Stomach (tissue), 9 donors: ENCODE data around the gene ABR. TPM values are rescaled to one million over a fixed set of nuclear protein-coding genes. Genes with fewer than 3 reads are reported as not detected.

Experiments
- DNase-seq, 2 donors: peaks; one replicate each; pipeline versions ENCODE4 v3.0.0 to v3.0.0-alpha.2; 2013 to 2019
- H3K27ac ChIP-seq, 5 donors: fragments of 200-600 bp in 4 of 5; sonication (generic) in 4 of 5; one replicate each; pipeline ENCODE4 v1.5.1; 2013 to 2019; ENCODE audit warnings: mild to moderate bottlenecking in 1 of 5, moderate library complexity in 1 of 5
- H3K27me3 ChIP-seq, 3 donors: fragments of 200-600 bp; sonication (generic); one replicate each; pipeline ENCODE4 v1.5.1; 2017 to 2019; ENCODE audit warnings: mixed run types in 1 of 3
- H3K36me3 ChIP-seq, 4 donors: fragments of 200-600 bp; sonication (generic); 1 replicate in 3 of 4; 2 replicates in 1 of 4; pipeline ENCODE4 v1.5.1; 2016 to 2019
- H3K4me1 ChIP-seq, 4 donors: fragments of 200-600 bp; sonication (generic); one replicate each; pipeline ENCODE4 v1.5.1; 2016 to 2019
- H3K4me3 ChIP-seq, 4 donors: fragments of 200-600 bp; sonication (generic) in 3 of 4; one replicate each; pipeline ENCODE4 v1.5.1; 2016 to 2019; ENCODE audit warnings: mild to moderate bottlenecking in 1 of 4
- H3K9me3 ChIP-seq, 4 donors: fragments of 200-600 bp; sonication (generic); one replicate each; pipeline ENCODE4 v1.5.1; 2016 to 2019
- CTCF ChIP-seq, 7 experiments: fragments of 450-650 bp in 4 of 7; fragments of 200-600 bp in 3 of 7; sonication (generic) in 3 of 7; IDR thresholded peaks; one replicate each; pipeline ENCODE4 v1.5.1; 2016 to 2019; ENCODE audit warnings: antibody characterized with exemption in 7 of 7, control low read depth in 2 of 7, mild to moderate bottlenecking in 1 of 7
- EP300 ChIP-seq: sonication (generic); formaldehyde crosslinking; IDR thresholded peaks from one replicate; pipeline ENCODE4 v1.6.1; 2017; ENCODE audit warnings: antibody characterized with exemption
- POLR2A ChIP-seq, 4 donors: fragments of 450-650 bp; IDR thresholded peaks; one replicate each; pipeline ENCODE4 v1.6.1; 2016; ENCODE audit warnings: antibody characterized with exemption in 4 of 4, control low read depth in 2 of 4, mild to moderate bottlenecking in 1 of 4, moderate library complexity in 1 of 4
- POLR2AphosphoS5 ChIP-seq, 3 donors: sonication (generic); formaldehyde crosslinking; IDR thresholded peaks; one replicate each; pipeline ENCODE4 v1.6.1; 2016; ENCODE audit warnings: antibody characterized with exemption in 3 of 3
- WGBS, 5 donors: extraction: QIAGEN DNeasy Blood & Tissue Kit in 3 of 5; methylation state at CpG; one replicate each; pipeline versions ENCODE4 v1.1.5 to v1.1.7; 2013 to 2018; 5-methylcytosine and 5-hydroxymethylcytosine counted together
- intact Hi-C: fragments of 100-400 bp; cut with DNase I; formaldehyde crosslinking; loops from one replicate; pipeline ENCODE4 v1.15.1; 2023; ENCODE audit warnings: low total_unique reads
- polyA plus RNA-seq, 3 donors: library from polyadenylated mRNA; stranded (reverse); fragments of 200-250 nt; gene quantifications; one replicate each; pipeline ENCODE4 v1.2.3, GENCODE V29; 2013
- total RNA-seq, 5 donors: library from RNA; depleted of rRNA; stranded (reverse); fragments of >200 nt; gene quantifications; one replicate each; pipeline versions ENCODE4 v1.1.0 to v1.2.3, GENCODE V29; 2014 to 2016
- donor health status: healthy with polysubstance abuse.
- donor health status: Bipolar disorder and iron deficiency.
- donor health status: healthy.

Gene ABR
- total and polyA plus RNA-seq, 8 donors = 28.3 to 1,523 (median 73.4) TPM

DNA sequence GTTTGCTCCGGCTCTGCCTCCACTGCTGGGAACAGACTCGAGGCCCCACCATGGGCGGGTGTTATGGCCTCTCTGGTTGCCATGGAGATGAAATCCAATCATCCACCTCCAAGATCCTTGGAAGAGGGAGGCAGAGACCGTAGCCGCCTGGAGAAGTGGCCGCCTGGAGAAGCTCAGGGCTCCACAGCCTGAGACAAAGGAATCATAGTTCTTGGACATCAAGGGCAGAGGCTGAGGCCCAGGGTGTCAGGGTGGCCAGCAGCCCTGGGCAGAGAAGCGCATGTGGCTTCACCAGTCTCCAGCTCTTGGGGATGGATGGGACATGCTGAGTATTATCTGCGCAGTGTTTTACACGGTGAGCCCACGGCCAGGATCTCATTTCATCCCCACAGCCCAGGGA is 36.2 kb downstream of the ABR start:
- H3K4me1 ChIP-seq = peaks cover 0 to 19% (median 9%) of the 10 kb centered on the region in 4 donors
- no peaks in the 10 kb centered on the region for H3K9me3 ChIP-seq
- WGBS, 5 donors = 60 to 72% (median 63%) methylated on average over 10 of the region's 10 CpGs

DNA sequence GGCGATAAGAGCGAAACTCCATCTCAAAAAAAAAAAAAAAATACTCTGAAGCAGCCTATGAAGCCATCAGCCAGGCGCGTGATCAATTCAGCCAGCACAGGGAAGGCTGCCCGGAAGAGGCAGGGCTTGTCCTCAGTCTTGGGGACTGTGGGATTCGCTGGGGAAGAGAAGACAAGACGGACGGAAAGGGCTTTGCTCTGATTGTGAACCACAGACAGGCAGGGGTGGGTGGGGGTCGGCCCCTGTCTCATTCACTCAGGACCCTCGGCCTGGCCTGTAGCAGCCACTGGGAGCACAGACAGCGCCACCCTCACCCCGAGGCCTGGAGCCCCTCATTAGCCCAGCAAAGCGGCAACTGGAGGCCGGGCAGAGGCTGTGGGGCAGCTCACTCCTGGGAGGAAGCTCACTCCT is 37.2 kb downstream of the ABR start:
- Histone ChIP-seq H3K9me3 (no peaks in the 10 kb centered on the region), H3K27ac (no peak overlapping the region), H3K4me1 (peaks cover 0 to 17% (median 8%) of the 10 kb centered on the region in 4 donors), H3K27me3 (no peaks in the 10 kb centered on the region), H3K36me3 (no peaks in the 10 kb centered on the region), H3K4me3 (no peak overlapping the region)
- DNase-seq = no peak
- intact Hi-C loops = no loop called here
- WGBS, 5 donors = 89 to 94% (median 92%) methylated on average over 10 to 14 of the region's 14 CpGs
- TF ChIP-seq POLR2A (IDR thresholded peaks at IDR 0.05) (no peak), POLR2AphosphoS5 (IDR thresholded peaks at IDR 0.05) (no peak)

More for the DNA sequence above, 36.2 kb downstream of the ABR start:
- intact Hi-C loops = no loop called here
- Histone ChIP-seq H3K27me3 (no peaks in the 10 kb centered on the region), H3K27ac (no peak overlapping the region), H3K4me3 (no peak overlapping the region), H3K36me3 (no peaks in the 10 kb centered on the region)
- no peak for TF ChIP-seq POLR2A (IDR thresholded peaks at IDR 0.05)
- no peak for TF ChIP-seq CTCF (IDR thresholded peaks at IDR 0.05)
- no peak for TF ChIP-seq EP300
- TF ChIP-seq POLR2AphosphoS5 (IDR thresholded peaks at IDR 0.05) = no peak
- peak in 1 of 2 donors; percentile 89 for DNase-seq

DNA sequence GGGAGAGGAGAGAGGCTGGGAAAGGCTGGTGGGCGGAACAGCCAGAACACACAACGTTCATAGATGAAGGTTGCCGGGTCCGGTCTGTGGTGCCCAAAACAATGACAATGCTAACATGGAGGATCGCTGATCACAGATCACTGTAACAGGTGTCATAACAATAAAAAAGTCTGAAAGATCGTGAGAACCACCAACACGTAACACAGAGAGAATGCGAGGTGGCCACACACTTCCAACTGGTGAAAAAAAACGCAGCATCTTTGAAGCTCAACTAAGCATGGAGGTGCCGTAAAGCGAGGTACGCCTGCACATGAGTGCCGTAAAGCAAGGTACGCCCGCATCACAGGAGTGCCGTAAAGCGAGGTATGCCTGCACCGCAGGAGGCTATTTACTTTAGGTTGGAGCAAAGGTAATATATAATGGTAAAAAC is 42.3 kb downstream of the ABR start:
- no peaks in the 10 kb centered on the region for H3K27me3 ChIP-seq
- H3K4me1 ChIP-seq = peaks cover 0 to 32% (median 17%) of the 10 kb centered on the region in 4 donors
- H3K27ac ChIP-seq = no peak overlapping the region
- no peak overlapping the region for H3K4me3 ChIP-seq
- TF ChIP-seq POLR2AphosphoS5 (IDR thresholded peaks at IDR 0.05) (no peak), POLR2A (IDR thresholded peaks at IDR 0.05) (no peak), EP300 (no peak)
- peak in 1 of 2 donors; percentile 61 for DNase-seq
- no peaks in the 10 kb centered on the region for H3K36me3 ChIP-seq
- H3K9me3 ChIP-seq = no peaks in the 10 kb centered on the region
- 89 to 92% (median 90%) methylated on average over 18 of the region's 18 CpGs for WGBS, 5 donors
- intact Hi-C loops = no loop called here

DNA sequence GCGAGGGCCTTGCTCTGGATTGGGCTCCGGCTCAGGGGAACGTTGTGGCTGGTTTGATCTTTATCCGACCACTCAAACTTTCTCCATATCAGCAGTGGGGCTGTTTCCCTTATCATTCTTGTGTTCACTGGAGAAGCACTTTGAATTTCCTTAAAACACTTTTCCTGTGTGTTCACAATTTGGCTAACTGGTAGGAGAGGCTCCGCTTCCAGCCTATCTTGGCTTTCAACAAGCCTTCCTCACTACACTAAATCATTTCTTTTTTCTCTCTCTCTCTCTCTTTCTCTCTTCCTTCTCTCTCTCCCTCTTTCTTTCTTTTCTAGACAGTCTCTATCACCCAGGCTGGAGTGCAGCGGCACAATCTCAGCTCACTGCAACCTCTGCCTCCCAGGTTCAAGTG is 43.0 kb downstream of the ABR start:
- no peak for DNase-seq
- intact Hi-C loops = no loop called here
- no peak for TF ChIP-seq POLR2A (IDR thresholded peaks at IDR 0.05)
- no peak for TF ChIP-seq CTCF (IDR thresholded peaks at IDR 0.05)
- 62 to 79% (median 68%) methylated on average over 6 of the region's 6 CpGs for WGBS, 5 donors
- Histone ChIP-seq H3K36me3 (no peaks in the 10 kb centered on the region), H3K27ac (no peak overlapping the region), H3K4me1 (peaks cover 0 to 32% (median 17%) of the 10 kb centered on the region in 4 donors), H3K9me3 (no peaks in the 10 kb centered on the region), H3K27me3 (no peaks in the 10 kb centered on the region), H3K4me3 (no peak overlapping the region)

DNA sequence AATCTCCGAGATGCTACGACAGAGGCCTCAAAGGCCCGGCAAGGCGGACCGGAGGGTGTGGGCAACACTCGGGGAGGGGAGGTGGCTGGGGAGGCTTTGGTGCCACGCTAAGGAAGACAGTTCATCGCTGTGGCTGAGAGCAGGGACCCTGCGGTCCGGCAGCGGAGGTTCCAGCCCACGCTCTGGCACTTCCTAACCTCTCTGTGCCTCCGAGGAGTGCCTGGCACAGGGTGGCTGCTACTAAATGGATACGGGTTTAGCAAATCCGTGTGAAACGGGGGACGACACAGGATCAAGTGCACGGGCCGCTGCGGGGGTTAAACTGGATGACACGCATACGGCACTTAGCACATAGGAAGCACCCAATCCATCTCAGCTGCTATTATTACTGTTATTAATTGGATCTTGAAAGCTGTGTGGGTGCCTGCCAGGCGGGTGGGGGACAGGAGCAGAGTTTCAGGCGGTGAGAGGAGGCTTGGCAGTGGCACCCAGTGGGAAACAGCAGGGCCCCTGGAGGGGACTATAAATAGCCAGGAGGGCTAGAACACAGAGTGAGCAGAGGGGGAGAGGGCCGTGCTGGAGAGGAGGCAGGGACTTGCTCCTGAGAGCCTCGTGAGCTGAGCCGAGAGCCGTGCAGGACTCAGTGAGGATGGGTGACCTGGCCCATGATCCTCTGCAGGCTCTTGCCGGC is 45.0 kb downstream of the ABR start:
- peak in 1 of 2 donors; percentile 62 for DNase-seq
- intact Hi-C loops = no loop called here
- peak overlapping the region in 2 of 5 donors; percentile 15 to 42 for H3K27ac ChIP-seq

More for the DNA sequence above, 45.0 kb downstream of the ABR start:
- Histone ChIP-seq H3K4me3 (peak overlapping the region in 1 of 4 donors; percentile 4), H3K9me3 (no peaks in the 10 kb centered on the region), H3K4me1 (peaks cover 0 to 31% (median 17%) of the 10 kb centered on the region in 4 donors), H3K36me3 (no peaks in the 10 kb centered on the region), H3K27me3 (no peaks in the 10 kb centered on the region)
- TF ChIP-seq EP300 (no peak), POLR2AphosphoS5 (IDR thresholded peaks at IDR 0.05) (no peak), POLR2A (IDR thresholded peaks at IDR 0.05) (no peak), CTCF (IDR thresholded peaks at IDR 0.05) (no peak)
- 76 to 83% (median 77%) methylated on average over 29 of the region's 29 CpGs for WGBS, 5 donors
